ENCODE data around the gene UGT2B10. TPM values are rescaled to one million over a fixed set of nuclear protein-coding genes. Genes with fewer than 3 reads are reported as not detected.

UGT2B10 gene
- total and polyA plus RNA-seq, 2 of the 13 experiments (the other 11 are each of a cell fraction or from before 2014, with no cell fraction given), result 107 to 148 TPM

DNA sequence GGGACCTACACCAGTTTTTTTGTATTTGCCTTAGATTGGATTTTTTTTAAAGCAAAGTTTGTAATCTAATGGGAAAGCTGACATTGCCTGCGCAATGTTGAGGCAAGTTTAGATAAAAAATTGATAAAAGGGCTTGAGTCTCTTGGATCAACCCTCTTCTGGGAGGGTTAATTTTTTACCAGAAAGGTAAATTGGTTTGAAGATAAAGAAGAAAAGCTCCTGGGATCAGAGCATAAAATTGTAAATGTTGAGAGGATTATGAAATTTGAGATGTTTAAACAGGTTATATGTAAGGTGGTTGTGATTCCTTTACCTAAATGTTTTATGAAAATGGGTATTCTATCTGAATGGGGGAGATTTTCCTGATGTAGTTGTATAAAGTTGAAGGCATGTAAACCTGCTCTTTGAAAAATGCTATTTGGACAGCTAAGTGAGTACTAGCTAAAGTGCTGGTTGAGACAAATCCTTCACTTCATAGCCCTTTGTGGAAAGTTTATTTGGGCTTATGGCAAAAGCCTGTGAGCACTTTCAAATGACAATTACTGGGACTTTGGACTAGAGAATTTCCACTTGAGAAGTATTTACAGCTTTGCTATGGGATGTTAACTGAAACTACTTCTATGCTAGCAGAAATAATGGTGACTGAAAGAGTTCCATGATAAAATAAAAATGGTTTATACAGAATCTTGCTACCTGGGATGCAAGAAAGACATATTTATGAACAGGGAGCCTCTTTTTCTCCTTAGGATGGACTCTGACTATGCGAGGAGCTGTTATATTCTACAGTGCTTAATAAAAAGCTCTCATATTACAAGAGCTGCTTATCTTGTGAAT, 56.2 kb downstream of the UGT2B10 start (continued):
- TF ChIP-seq THAP11 (CRISPR knock-in tag; IDR thresholded peaks at IDR 0.05), result no peak; the same call in 1 of the 2 replicates
- no peak for TF ChIP-seq ZNF652 (CRISPR knock-in tag; IDR thresholded peaks at IDR 0.05; ENCODE audit: borderline replicate concordance, low read depth)
- TF ChIP-seq, protein P1, sequence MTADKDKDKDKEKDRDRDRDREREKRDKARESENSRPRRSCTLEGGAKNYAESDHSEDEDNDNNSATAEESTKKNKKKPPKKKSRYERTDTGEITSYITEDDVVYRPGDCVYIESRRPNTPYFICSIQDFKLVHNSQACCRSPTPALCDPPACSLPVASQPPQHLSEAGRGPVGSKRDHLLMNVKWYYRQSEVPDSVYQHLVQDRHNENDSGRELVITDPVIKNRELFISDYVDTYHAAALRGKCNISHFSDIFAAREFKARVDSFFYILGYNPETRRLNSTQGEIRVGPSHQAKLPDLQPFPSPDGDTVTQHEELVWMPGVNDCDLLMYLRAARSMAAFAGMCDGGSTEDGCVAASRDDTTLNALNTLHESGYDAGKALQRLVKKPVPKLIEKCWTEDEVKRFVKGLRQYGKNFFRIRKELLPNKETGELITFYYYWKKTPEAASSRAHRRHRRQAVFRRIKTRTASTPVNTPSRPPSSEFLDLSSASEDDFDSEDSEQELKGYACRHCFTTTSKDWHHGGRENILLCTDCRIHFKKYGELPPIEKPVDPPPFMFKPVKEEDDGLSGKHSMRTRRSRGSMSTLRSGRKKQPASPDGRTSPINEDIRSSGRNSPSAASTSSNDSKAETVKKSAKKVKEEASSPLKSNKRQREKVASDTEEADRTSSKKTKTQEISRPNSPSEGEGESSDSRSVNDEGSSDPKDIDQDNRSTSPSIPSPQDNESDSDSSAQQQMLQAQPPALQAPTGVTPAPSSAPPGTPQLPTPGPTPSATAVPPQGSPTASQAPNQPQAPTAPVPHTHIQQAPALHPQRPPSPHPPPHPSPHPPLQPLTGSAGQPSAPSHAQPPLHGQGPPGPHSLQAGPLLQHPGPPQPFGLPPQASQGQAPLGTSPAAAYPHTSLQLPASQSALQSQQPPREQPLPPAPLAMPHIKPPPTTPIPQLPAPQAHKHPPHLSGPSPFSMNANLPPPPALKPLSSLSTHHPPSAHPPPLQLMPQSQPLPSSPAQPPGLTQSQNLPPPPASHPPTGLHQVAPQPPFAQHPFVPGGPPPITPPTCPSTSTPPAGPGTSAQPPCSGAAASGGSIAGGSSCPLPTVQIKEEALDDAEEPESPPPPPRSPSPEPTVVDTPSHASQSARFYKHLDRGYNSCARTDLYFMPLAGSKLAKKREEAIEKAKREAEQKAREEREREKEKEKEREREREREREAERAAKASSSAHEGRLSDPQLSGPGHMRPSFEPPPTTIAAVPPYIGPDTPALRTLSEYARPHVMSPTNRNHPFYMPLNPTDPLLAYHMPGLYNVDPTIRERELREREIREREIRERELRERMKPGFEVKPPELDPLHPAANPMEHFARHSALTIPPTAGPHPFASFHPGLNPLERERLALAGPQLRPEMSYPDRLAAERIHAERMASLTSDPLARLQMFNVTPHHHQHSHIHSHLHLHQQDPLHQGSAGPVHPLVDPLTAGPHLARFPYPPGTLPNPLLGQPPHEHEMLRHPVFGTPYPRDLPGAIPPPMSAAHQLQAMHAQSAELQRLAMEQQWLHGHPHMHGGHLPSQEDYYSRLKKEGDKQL (CRISPR knock-in tag; IDR thresholded peaks at IDR 0.05; ENCODE audit: low read depth), result 0 out of 2 replicates have a peak, but pooled peaks have one; percentile 64
- TF ChIP-seq, protein P2, sequence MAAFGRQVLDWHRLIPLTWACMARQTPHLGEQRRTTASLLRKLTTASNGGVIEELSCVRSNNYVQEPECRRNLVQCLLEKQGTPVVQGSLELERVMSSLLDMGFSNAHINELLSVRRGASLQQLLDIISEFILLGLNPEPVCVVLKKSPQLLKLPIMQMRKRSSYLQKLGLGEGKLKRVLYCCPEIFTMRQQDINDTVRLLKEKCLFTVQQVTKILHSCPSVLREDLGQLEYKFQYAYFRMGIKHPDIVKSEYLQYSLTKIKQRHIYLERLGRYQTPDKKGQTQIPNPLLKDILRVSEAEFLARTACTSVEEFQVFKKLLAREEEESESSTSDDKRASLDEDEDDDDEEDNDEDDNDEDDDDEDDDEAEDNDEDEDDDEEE (CRISPR knock-in tag; IDR thresholded peaks at IDR 0.05), result no peak
- TF ChIP-seq ATRX (CRISPR knock-in tag; IDR thresholded peaks at IDR 0.05; ENCODE audit: borderline replicate concordance), result no peak
- TF ChIP-seq HNRNPL (IDR thresholded peaks at IDR 0.05; ENCODE audit: low read depth, low read length), result no peak
- 0 out of 2 replicates have a peak, but pooled peaks have one; percentile 52 for TF ChIP-seq PHF21A (CRISPR knock-in tag; IDR thresholded peaks at IDR 0.05)
- TF ChIP-seq ELF3 (CRISPR knock-in tag; IDR thresholded peaks at IDR 0.05), result 0 out of 2 replicates have a peak, but pooled peaks have one; percentile 36
- TF ChIP-seq, protein P3, sequence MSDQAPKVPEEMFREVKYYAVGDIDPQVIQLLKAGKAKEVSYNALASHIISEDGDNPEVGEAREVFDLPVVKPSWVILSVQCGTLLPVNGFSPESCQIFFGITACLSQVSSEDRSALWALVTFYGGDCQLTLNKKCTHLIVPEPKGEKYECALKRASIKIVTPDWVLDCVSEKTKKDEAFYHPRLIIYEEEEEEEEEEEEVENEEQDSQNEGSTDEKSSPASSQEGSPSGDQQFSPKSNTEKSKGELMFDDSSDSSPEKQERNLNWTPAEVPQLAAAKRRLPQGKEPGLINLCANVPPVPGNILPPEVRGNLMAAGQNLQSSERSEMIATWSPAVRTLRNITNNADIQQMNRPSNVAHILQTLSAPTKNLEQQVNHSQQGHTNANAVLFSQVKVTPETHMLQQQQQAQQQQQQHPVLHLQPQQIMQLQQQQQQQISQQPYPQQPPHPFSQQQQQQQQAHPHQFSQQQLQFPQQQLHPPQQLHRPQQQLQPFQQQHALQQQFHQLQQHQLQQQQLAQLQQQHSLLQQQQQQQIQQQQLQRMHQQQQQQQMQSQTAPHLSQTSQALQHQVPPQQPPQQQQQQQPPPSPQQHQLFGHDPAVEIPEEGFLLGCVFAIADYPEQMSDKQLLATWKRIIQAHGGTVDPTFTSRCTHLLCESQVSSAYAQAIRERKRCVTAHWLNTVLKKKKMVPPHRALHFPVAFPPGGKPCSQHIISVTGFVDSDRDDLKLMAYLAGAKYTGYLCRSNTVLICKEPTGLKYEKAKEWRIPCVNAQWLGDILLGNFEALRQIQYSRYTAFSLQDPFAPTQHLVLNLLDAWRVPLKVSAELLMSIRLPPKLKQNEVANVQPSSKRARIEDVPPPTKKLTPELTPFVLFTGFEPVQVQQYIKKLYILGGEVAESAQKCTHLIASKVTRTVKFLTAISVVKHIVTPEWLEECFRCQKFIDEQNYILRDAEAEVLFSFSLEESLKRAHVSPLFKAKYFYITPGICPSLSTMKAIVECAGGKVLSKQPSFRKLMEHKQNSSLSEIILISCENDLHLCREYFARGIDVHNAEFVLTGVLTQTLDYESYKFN (CRISPR knock-in tag; conservative IDR thresholded peaks at IDR 0.05), result peak; percentile 87
- no peak for TF ChIP-seq SOX6 (IDR thresholded peaks at IDR 0.05)
- peak; percentile 70 for TF ChIP-seq SOX6 (CRISPR knock-in tag; IDR thresholded peaks at IDR 0.05)
- no peak for TF ChIP-seq ZNF10 (CRISPR knock-in tag; IDR thresholded peaks at IDR 0.05; ENCODE audit: borderline replicate concordance, low read depth)
- TF ChIP-seq, protein P4, sequence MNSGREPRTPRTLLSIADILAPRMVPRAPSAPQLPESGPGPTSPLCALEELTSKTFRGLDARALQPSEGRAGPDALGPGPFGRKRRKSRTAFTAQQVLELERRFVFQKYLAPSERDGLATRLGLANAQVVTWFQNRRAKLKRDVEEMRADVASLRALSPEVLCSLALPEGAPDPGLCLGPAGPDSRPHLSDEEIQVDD (CRISPR knock-in tag; IDR thresholded peaks at IDR 0.05; ENCODE audit: borderline replicate concordance), result no peak
- no peak; the same call in 1 of the 2 replicates for TF ChIP-seq RCOR2 (CRISPR knock-in tag; IDR thresholded peaks at IDR 0.05)
- TF ChIP-seq FOXA3 (CRISPR knock-in tag; IDR thresholded peaks at IDR 0.05), result peak; percentile 52
- peak; percentile 98 for TF ChIP-seq ASH2L (IDR thresholded peaks at IDR 0.05; ENCODE audit: insufficient read length, low read depth, low read length)
- TF ChIP-seq ZSCAN12 (CRISPR knock-in tag; IDR thresholded peaks at IDR 0.05), result no peak
- peak; percentile 80 for TF ChIP-seq TCF7 (IDR thresholded peaks at IDR 0.05; ENCODE audit: low read depth)
- TF ChIP-seq ZNF570 (CRISPR knock-in tag; IDR thresholded peaks at IDR 0.05; ENCODE audit: borderline replicate concordance), result no peak
- TF ChIP-seq ZNF224 (CRISPR knock-in tag; IDR thresholded peaks at IDR 0.05), result no peak
